ENCODE measurements around the gene ADRM1.

ADRM1 gene

GRCh38 chr20:62259294-62259565, 43.6 kb upstream of the ADRM1 start:
- Histone ChIP-seq H3K4me3 (replicated peaks; ENCODE audit: low read depth, low read length) (no peak overlapping the region), H3K27me3 (replicated peaks; ENCODE audit: control insufficient read depth, insufficient read depth, low read length) (no peaks in the 10 kb centered on the region), H3K36me3 (ENCODE audit: control insufficient read depth, insufficient read depth, low read length) (peaks cover 22% of the 10 kb centered on the region)
- no peak for TF ChIP-seq CTCF (IDR thresholded peaks at IDR 0.05; ENCODE audit: insufficient read depth, low read length, poor library complexity, severe bottlenecking)
- DNase-seq (ENCODE audit: extremely low read depth, insufficient read length), result no peak

GRCh38 chr20:62262064-62262463, 40.7 kb upstream of the ADRM1 start:
- Histone ChIP-seq H3K4me3 (replicated peaks; ENCODE audit: low read depth, low read length) (no peak overlapping the region), H3K27me3 (replicated peaks; ENCODE audit: control insufficient read depth, insufficient read depth, low read length) (no peaks in the 10 kb centered on the region), H3K36me3 (ENCODE audit: control insufficient read depth, insufficient read depth, low read length) (peaks cover 21% of the 10 kb centered on the region)
- no peak for TF ChIP-seq CTCF (IDR thresholded peaks at IDR 0.05; ENCODE audit: insufficient read depth, low read length, poor library complexity, severe bottlenecking)
- no peak for DNase-seq (ENCODE audit: extremely low read depth, insufficient read length)

DNA sequence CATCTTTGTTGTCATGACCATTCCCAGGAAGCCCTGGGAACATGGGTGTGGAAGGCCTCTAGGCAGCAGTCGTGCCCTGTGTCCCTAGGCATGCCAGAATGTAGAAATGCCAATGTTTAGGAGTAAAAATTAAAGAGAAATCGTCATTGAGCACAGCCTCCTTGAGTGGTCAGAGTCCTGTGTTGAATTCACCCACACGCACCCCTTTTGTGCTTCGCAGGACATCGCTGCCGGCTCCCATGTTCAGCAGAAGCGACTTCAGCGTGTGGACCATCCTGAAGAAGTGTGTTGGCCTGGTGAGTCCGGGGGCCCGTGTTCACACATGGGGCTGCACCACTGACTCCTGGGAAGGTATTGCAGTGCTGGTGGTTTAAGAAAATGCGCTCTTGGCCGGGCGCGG, 39.4 kb upstream of the ADRM1 start:
- DNase-seq (ENCODE audit: extremely low read depth, insufficient read length), result no peak
- Histone ChIP-seq H3K4me3 (replicated peaks; ENCODE audit: low read depth, low read length) (no peak overlapping the region), H3K36me3 (ENCODE audit: control insufficient read depth, insufficient read depth, low read length) (peaks cover 20% of the 10 kb centered on the region), H3K27me3 (replicated peaks; ENCODE audit: control insufficient read depth, insufficient read depth, low read length) (no peaks in the 10 kb centered on the region)
- no peak for TF ChIP-seq CTCF (IDR thresholded peaks at IDR 0.05; ENCODE audit: insufficient read depth, low read length, poor library complexity, severe bottlenecking)

GRCh38 chr20:62265365-62265764, 37.4 kb upstream of the ADRM1 start:
- no peak overlapping the region for H3K4me3 ChIP-seq (replicated peaks; ENCODE audit: low read depth, low read length)
- no peak for TF ChIP-seq CTCF (IDR thresholded peaks at IDR 0.05; ENCODE audit: insufficient read depth, low read length, poor library complexity, severe bottlenecking)

GRCh38 chr20:62266340-62266739, 36.5 kb upstream of the ADRM1 start:
- no peaks in the 10 kb centered on the region for H3K27me3 ChIP-seq (replicated peaks; ENCODE audit: control insufficient read depth, insufficient read depth, low read length)
- H3K36me3 ChIP-seq (ENCODE audit: control insufficient read depth, insufficient read depth, low read length), result peaks cover 16% of the 10 kb centered on the region
- TF ChIP-seq CTCF (IDR thresholded peaks at IDR 0.05; ENCODE audit: insufficient read depth, low read length, poor library complexity, severe bottlenecking), result no peak
- no peak for DNase-seq (ENCODE audit: extremely low read depth, insufficient read length)
- no peak overlapping the region for H3K4me3 ChIP-seq (replicated peaks; ENCODE audit: low read depth, low read length)

More at GRCh38 chr20:62265365-62265764, 37.4 kb upstream of the ADRM1 start:
- no peaks in the 10 kb centered on the region for H3K27me3 ChIP-seq (replicated peaks; ENCODE audit: control insufficient read depth, insufficient read depth, low read length)
- no peak for DNase-seq (ENCODE audit: extremely low read depth, insufficient read length)
- peaks cover 19% of the 10 kb centered on the region for H3K36me3 ChIP-seq (ENCODE audit: control insufficient read depth, insufficient read depth, low read length)

- no peak overlapping the region for H3K4me3 ChIP-seq (replicated peaks; ENCODE audit: low read depth, low read length)
- H3K36me3 ChIP-seq (ENCODE audit: control insufficient read depth, insufficient read depth, low read length), result peaks cover 16% of the 10 kb centered on the region
- no peaks in the 10 kb centered on the region for H3K27me3 ChIP-seq (replicated peaks; ENCODE audit: control insufficient read depth, insufficient read depth, low read length)
- DNase-seq (ENCODE audit: extremely low read depth, insufficient read length), result no peak
- TF ChIP-seq CTCF (IDR thresholded peaks at IDR 0.05; ENCODE audit: insufficient read depth, low read length, poor library complexity, severe bottlenecking), result no peak
Measured at GRCh38 chr20:62266851-62267250, 35.9 kb upstream of the ADRM1 start.

Measured in GM06990 (cell line).